Prostate gland (tissue), 2 donors: Measurements from ENCODE around the gene UGT1A3. TPM values are rescaled to one million over a fixed set of nuclear protein-coding genes. Genes with fewer than 3 reads are reported as not detected.

ENCODE experiments used
- DNase-seq: peaks from one replicate; pipeline ENCODE4 v3.0.0-alpha.2; 2019; ENCODE audit warnings: low spot score
- H3K27ac ChIP-seq, 2 donors: fragments of 200-600 bp; sonication (generic); 2 replicates each; pipeline ENCODE4 v1.5.1; 2017 to 2019
- H3K27me3 ChIP-seq: fragments of 200-600 bp; sonication (generic); replicated peaks from 2 replicates; pipeline ENCODE4 v1.5.1; 2019; ENCODE audit not compliant: insufficient read depth
- H3K36me3 ChIP-seq, 2 donors: fragments of 200-600 bp; sonication (generic); 1 replicate in 1 of 2; 2 replicates in 1 of 2; pipeline versions ENCODE4 v1.5.1 to v1.8.1; 2017 to 2019
- H3K4me1 ChIP-seq: fragments of 200-600 bp; sonication (generic); replicated peaks from 2 replicates; pipeline ENCODE4 v1.5.1; 2019
- H3K4me3 ChIP-seq, 2 donors: fragments of 200-600 bp; sonication (generic); 2 replicates each; pipeline ENCODE4 v1.5.1; 2017 to 2019
- H3K9me3 ChIP-seq: fragments of 200-600 bp; sonication (generic); 2 replicates; pipeline ENCODE4 v1.5.1; 2017
- POLR2A ChIP-seq: fragments of 450-650 bp; IDR thresholded peaks from one replicate; pipeline ENCODE4 v1.6.1; 2016; ENCODE audit warnings: antibody characterized with exemption, mild to moderate bottlenecking
- POLR2AphosphoS5 ChIP-seq: sonication (generic); formaldehyde crosslinking; IDR thresholded peaks from one replicate; pipeline ENCODE4 v1.6.1; 2017; ENCODE audit warnings: antibody characterized with exemption
- WGBS: methylation state at CpG from one replicate; pipeline ENCODE4 v1.1.5; 2018; 5-methylcytosine and 5-hydroxymethylcytosine counted together
- intact Hi-C: fragments of 100-400 bp; cut with DNase I; formaldehyde crosslinking; loops from one replicate; pipeline ENCODE4 v1.14.2; 2022
- total RNA-seq, 2 donors: library from RNA; depleted of rRNA; stranded (reverse); fragments of >200 nt; gene quantifications; one replicate each; pipeline ENCODE4 v1.1.0, GENCODE V29; 2016
- TF ChIP-seq, protein P1 (sequence below), 4 experiments: fragments of 200-600 bp in 2 of 4; fragments of 450-650 bp in 2 of 4; sonication (generic) in 2 of 4; IDR thresholded peaks; 1 replicate in 3 of 4; 2 replicates in 1 of 4; pipeline ENCODE4 v1.5.1; 2016 to 2019; ENCODE audit warnings: antibody characterized with exemption in 4 of 4, mild to moderate bottlenecking in 2 of 4, moderate library complexity in 2 of 4

UGT1A3 gene
- total RNA-seq, 2 donors from 2014 or later, result 0.64 TPM; not detected in 1

DNA sequence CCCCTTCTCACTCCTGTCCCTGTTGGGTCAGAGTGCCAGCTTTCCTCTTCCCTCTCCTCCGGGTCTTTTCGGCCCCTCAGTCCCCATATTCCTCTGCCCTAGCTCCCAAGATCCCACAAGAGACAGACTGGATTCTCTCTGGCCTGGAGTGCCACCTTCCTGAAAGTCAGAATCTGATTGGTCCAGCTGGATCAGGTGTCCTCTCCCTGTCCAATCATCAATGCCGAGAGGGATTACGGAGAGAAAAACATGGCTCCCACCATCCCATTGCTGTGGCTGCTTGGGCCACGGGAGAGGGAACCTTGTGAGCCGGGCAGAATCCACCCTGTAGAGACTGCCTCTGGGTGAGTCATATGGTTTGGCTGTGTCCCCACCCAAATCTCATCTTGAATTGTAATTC, 46.6 kb downstream of the UGT1A3 start:
- TF ChIP-seq, protein P1, sequence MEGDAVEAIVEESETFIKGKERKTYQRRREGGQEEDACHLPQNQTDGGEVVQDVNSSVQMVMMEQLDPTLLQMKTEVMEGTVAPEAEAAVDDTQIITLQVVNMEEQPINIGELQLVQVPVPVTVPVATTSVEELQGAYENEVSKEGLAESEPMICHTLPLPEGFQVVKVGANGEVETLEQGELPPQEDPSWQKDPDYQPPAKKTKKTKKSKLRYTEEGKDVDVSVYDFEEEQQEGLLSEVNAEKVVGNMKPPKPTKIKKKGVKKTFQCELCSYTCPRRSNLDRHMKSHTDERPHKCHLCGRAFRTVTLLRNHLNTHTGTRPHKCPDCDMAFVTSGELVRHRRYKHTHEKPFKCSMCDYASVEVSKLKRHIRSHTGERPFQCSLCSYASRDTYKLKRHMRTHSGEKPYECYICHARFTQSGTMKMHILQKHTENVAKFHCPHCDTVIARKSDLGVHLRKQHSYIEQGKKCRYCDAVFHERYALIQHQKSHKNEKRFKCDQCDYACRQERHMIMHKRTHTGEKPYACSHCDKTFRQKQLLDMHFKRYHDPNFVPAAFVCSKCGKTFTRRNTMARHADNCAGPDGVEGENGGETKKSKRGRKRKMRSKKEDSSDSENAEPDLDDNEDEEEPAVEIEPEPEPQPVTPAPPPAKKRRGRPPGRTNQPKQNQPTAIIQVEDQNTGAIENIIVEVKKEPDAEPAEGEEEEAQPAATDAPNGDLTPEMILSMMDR (IDR thresholded peaks at IDR 0.05), result no peak
- WGBS, result 94% methylated on average over 6 of the region's 6 CpGs
- intact Hi-C loops, result no loop called here

DNA sequence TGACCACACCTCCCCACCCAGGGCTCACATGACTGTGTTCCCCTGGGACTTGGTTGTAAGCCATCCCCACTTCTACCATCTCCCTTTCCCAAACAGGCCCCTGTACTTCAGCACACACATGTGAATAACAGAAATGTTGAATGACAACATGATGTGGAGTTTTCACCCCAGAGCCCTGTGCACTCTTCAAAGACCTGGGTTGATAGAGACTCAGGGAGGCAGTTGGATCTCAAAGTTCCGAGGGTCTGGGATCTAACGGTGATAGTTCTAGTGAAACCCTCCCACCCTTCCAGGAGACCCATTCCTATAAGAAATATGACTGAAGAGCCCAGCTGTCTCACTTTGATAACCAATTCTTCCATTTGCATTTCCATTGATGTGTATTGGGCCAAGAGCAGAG, 49.2 kb downstream of the UGT1A3 start, which contains the start of gene MROH2A:
Gene MROH2A, plus strand, starts transcription at position 301 of the 400 bp plus-strand sequence. CDS start 1,029 bp downstream, outside the sequence.
- Histone ChIP-seq H3K27me3 (no peaks in the 10 kb centered on the region), H3K36me3 (no peaks in the 10 kb centered on the region), H3K4me1 (no peaks in the 10 kb centered on the region), H3K4me3 (no peak within 1 kb of the TSS), H3K27ac (no peak within 1 kb of the TSS), H3K9me3 (no peaks in the 10 kb centered on the region)
- WGBS, result 91% methylated on average over 2 of the region's 2 CpGs
- intact Hi-C loops, result no loop called here
- no peak for TF ChIP-seq POLR2A
- DNase-seq, result no peak

More for the DNA sequence above, 46.6 kb downstream of the UGT1A3 start:
- no peak for DNase-seq
- H3K27ac ChIP-seq, result no peak overlapping the region
- no peak overlapping the region for H3K4me3 ChIP-seq
- no peaks in the 10 kb centered on the region for H3K9me3 ChIP-seq
- H3K27me3 ChIP-seq, result no peaks in the 10 kb centered on the region
- H3K4me1 ChIP-seq, result no peaks in the 10 kb centered on the region
- no peaks in the 10 kb centered on the region for H3K36me3 ChIP-seq

DNA sequence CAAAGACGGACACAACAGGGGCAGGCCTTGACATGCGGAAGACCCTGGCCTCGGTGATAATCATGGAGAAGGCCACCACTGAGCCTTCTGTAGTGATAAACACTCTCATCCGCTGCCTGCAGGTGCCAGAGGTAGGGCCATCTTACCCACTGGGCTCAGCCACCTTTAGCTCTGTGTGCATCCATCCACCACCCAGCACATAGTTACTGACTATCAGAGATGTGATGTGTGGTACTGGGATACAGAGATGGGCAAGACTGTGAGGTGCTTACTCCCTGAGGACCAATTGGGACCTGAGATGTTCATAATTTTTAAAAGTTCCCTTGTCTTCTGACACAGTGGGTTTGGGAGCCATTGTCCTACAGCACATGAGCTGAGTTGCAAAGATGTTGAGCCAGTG, 50.9 kb downstream of the UGT1A3 start:
- TF ChIP-seq, protein P1 (IDR thresholded peaks at IDR 0.05), result no peak
- TF ChIP-seq POLR2AphosphoS5 (no peak), POLR2A (no peak)
- Histone ChIP-seq H3K9me3 (no peaks in the 10 kb centered on the region), H3K4me3 (no peak overlapping the region), H3K27ac (no peak overlapping the region), H3K27me3 (no peaks in the 10 kb centered on the region), H3K36me3 (no peaks in the 10 kb centered on the region), H3K4me1 (no peaks in the 10 kb centered on the region)
- intact Hi-C loops, result no loop called here
- 93% methylated on average over 4 of the region's 4 CpGs for WGBS
- DNase-seq, result no peak

DNA sequence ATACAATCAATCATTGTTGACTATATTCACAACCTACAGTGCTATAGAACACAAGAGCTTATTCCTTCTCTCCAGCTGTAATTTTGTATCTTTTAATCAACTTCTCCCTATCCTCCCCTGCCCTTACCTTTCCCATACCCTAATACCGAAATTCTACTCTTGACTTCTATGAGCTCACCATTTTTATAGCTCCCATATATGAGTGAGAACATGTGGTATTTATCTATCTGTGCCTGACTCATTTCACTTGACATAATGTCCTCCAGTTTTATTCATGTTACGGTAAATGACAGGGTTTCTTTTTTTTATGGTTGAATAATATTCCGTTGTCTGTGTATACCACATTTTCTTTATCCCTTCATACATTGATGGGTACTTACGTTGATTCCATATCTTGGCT, 51.9 kb downstream of the UGT1A3 start:
- Histone ChIP-seq H3K27me3 (no peaks in the 10 kb centered on the region), H3K4me3 (no peak overlapping the region), H3K36me3 (no peaks in the 10 kb centered on the region), H3K4me1 (no peaks in the 10 kb centered on the region), H3K9me3 (no peaks in the 10 kb centered on the region), H3K27ac (no peak overlapping the region)
- WGBS, result 83% methylated on average over 4 of the region's 4 CpGs
- TF ChIP-seq POLR2AphosphoS5 (no peak), POLR2A (no peak)
- TF ChIP-seq, protein P1 (IDR thresholded peaks at IDR 0.05), result no peak
- intact Hi-C loops, result no loop called here
- no peak for DNase-seq

DNA sequence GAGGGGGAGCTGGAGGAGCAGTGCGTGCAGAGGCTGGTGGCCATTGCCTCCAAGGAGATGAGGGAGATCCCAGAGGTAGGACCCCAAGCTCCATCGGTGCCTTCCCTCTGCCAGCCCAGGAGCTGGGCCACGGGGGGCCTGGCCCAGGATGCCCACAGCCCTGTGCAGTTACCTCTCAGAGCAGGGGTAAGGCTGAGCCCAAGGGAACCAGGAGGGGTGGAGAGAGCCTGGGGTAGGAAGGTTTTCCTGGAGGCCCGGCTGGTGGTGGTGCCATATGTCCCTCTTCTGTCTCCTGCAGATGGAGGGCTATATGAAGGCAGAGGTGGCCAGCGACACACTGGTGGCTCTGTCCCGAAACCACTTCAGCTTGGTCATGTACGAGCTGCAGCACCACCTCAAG, 60.7 kb downstream of the UGT1A3 start:
- TF ChIP-seq, protein P1 (IDR thresholded peaks at IDR 0.05), result no peak
- no peak for TF ChIP-seq POLR2A
- no peak for TF ChIP-seq POLR2AphosphoS5
- no peaks in the 10 kb centered on the region for H3K4me1 ChIP-seq
- no peaks in the 10 kb centered on the region for H3K9me3 ChIP-seq
- no peak for DNase-seq
- intact Hi-C loops, result no loop called here
- 87% methylated on average over 7 of the region's 7 CpGs for WGBS
- H3K27me3 ChIP-seq, result no peaks in the 10 kb centered on the region
- H3K4me3 ChIP-seq, result no peak overlapping the region
- H3K36me3 ChIP-seq, result no peaks in the 10 kb centered on the region
- H3K27ac ChIP-seq, result no peak overlapping the region
